IMR-90 (cell line): ENCODE results near the gene LIMCH1. TPM values are rescaled to one million over a fixed set of nuclear protein-coding genes. Genes with fewer than 3 reads are reported as not detected.

Experiments
- ATAC-seq: fragments of 200-7000 bp; cut with Tn5 transposase; 2 replicates; pipeline ENCODE4 v1.9.1; 2020; ENCODE audit warnings: low read depth, mild to moderate bottlenecking, moderate library complexity
- BruUV-seq: library from RNA; stranded (reverse); fragments of 400-500 nt; replicated peaks from 2 replicates; lab custom pipeline; 2021; lab: Mats Ljungman, UMichigan
- CTCF ChIA-PET: fragments of 300-600 bp; formaldehyde crosslinking; extraction: SDS; loops from one replicate; lab custom pipeline; 2021; ENCODE audit warnings: antibody characterized with exemption; lab: Yijun Ruan, JAX
- POLR2A ChIA-PET: fragments of 300-600 bp; sonication (Branson Sonifier 250); formaldehyde crosslinking; loops from one replicate; lab custom pipeline; 2022; ENCODE audit warnings: antibody characterized with exemption; ENCODE audit not compliant: unreplicated experiment; lab: Charles Lee
- DNase-seq: peaks from one replicate; pipeline ENCODE4 v3.0.0; 2013
- H2AFZ ChIP-seq: replicated peaks from 2 replicates; pipeline ENCODE3; 2013; ENCODE audit warnings: low read length, mild to moderate bottlenecking; ENCODE audit not compliant: poor library complexity
- H2AK5ac ChIP-seq: 2 replicates; pipeline ENCODE4 v1.6.1; 2013; ENCODE audit warnings: low read depth, low read length, inconsistent platforms
- H2AK9ac ChIP-seq: replicated peaks from 2 replicates; pipeline ENCODE3; 2013; ENCODE audit warnings: mild to moderate bottlenecking, low read depth, low read length, moderate library complexity; ENCODE audit not compliant: poor library complexity
- H2BK120ac ChIP-seq: 2 replicates; pipeline ENCODE4 v1.6.1; 2013; ENCODE audit warnings: low read depth, low read length, inconsistent platforms
- H2BK15ac ChIP-seq: 3 replicates; pipeline ENCODE4 v1.6.1; 2013; ENCODE audit warnings: low read depth, low read length, inconsistent platforms
- H2BK20ac ChIP-seq: 2 replicates; pipeline ENCODE4 v1.6.1; 2013; ENCODE audit warnings: low read depth, mild to moderate bottlenecking, inconsistent platforms, low read length, moderate library complexity
- H2BK5ac ChIP-seq: 2 replicates; pipeline ENCODE4 v1.6.1; 2013; ENCODE audit warnings: mild to moderate bottlenecking, low read depth, low read length, inconsistent platforms; ENCODE audit not compliant: poor library complexity, severe bottlenecking
- H3K14ac ChIP-seq: replicated peaks from 2 replicates; pipeline ENCODE4 v1.6.1; 2013; ENCODE audit warnings: low read depth, low read length, inconsistent platforms
- H3K18ac ChIP-seq: 2 replicates; pipeline ENCODE4 v1.6.1; 2013; ENCODE audit warnings: low read depth, low read length, control low read depth
- H3K23ac ChIP-seq: 2 replicates; pipeline ENCODE4 v1.6.1; 2013; ENCODE audit warnings: low read depth, low read length, inconsistent platforms
- H3K27ac ChIP-seq: 2 replicates; pipeline ENCODE4 v1.5.1; 2013; ENCODE audit warnings: mild to moderate bottlenecking, control low read depth, low read length; ENCODE audit not compliant: insufficient read depth
- H3K27me3 ChIP-seq: 2 replicates; pipeline ENCODE4 v1.6.1; 2013; ENCODE audit warnings: low read length; ENCODE audit not compliant: control insufficient read depth, insufficient read depth
- H3K36me3 ChIP-seq: 2 replicates; pipeline ENCODE4 v1.6.1; 2013; ENCODE audit warnings: low read length, mixed read lengths; ENCODE audit not compliant: control insufficient read depth, insufficient read depth
- H3K4ac ChIP-seq: 2 replicates; pipeline ENCODE4 v1.6.1; 2013; ENCODE audit warnings: low read depth, low read length, inconsistent platforms
- H3K4me1 ChIP-seq: 2 replicates; pipeline ENCODE4 v1.6.1; 2013; ENCODE audit warnings: low read length, mixed read lengths; ENCODE audit not compliant: control insufficient read depth, insufficient read depth
- H3K4me2 ChIP-seq: 2 replicates; pipeline ENCODE4 v1.6.1; 2013; ENCODE audit warnings: low read depth, mild to moderate bottlenecking, control low read depth, low read length, moderate library complexity
- H3K4me3 ChIP-seq: 2 replicates; pipeline ENCODE4 v1.5.1; 2013; ENCODE audit warnings: low read depth, mild to moderate bottlenecking, control low read depth, low read length, moderate library complexity; ENCODE audit not compliant: insufficient read depth
- H3K56ac ChIP-seq: 2 replicates; pipeline ENCODE4 v1.6.1; 2013; ENCODE audit warnings: low read length, inconsistent platforms; ENCODE audit not compliant: insufficient read depth; ENCODE audit errors: extremely low read depth
- H3K79me1 ChIP-seq, 2 experiments: 2 replicates each; pipeline ENCODE4 v1.6.1; 2013; ENCODE audit warnings: low read length in 2 of 2, inconsistent platforms in 1 of 2, low read depth in 1 of 2
- H3K9ac ChIP-seq: 2 replicates; pipeline ENCODE4 v1.6.1; 2013; ENCODE audit warnings: low read depth, low read length, control low read depth
- H3K9me1 ChIP-seq: 2 replicates; pipeline ENCODE4 v1.6.1; 2013; ENCODE audit warnings: low read length, inconsistent platforms; ENCODE audit not compliant: insufficient read depth
- H3K9me3 ChIP-seq: 2 replicates; pipeline ENCODE4 v1.6.1; 2013; ENCODE audit warnings: low read length; ENCODE audit not compliant: control insufficient read depth, insufficient read depth
- H4K20me1 ChIP-seq: 2 replicates; pipeline ENCODE4 v1.6.1; 2013; ENCODE audit warnings: low read length, inconsistent platforms; ENCODE audit not compliant: insufficient read depth
- H4K5ac ChIP-seq: 2 replicates; pipeline ENCODE4 v1.6.1; 2013; ENCODE audit warnings: mild to moderate bottlenecking, low read depth, low read length, control low read depth
- H4K8ac ChIP-seq, 2 experiments: 2 replicates each; pipeline ENCODE4 v1.6.1; 2013; ENCODE audit warnings: low read depth in 2 of 2, low read length in 2 of 2, control low read depth in 1 of 2, inconsistent platforms in 1 of 2
- H4K91ac ChIP-seq: 2 replicates; pipeline ENCODE4 v1.6.1; 2013; ENCODE audit warnings: low read depth, low read length, inconsistent platforms; ENCODE audit not compliant: insufficient read depth
- CEBPB ChIP-seq: IDR thresholded peaks from 2 replicates; pipeline ENCODE4 v1.6.1; 2012; ENCODE audit warnings: low read depth, low read length, improper control_type of control experiment
- FOS ChIP-seq: fragments of 150-350 bp; IDR thresholded peaks from 2 replicates; pipeline ENCODE4 v1.6.1; 2016; ENCODE audit warnings: low read depth, low read length
- MAFK ChIP-seq: IDR thresholded peaks from 2 replicates; pipeline ENCODE4 v1.6.1; 2012; ENCODE audit warnings: low read depth, low read length, improper control_type of control experiment
- MXI1 ChIP-seq: IDR thresholded peaks from 2 replicates; pipeline ENCODE4 v1.6.1; 2012; ENCODE audit warnings: low read depth, mild to moderate bottlenecking, low read length, moderate library complexity, borderline replicate concordance
- NFE2L2 ChIP-seq: fragments of 150-350 bp; IDR thresholded peaks from 2 replicates; pipeline ENCODE4 v1.6.1; 2016; ENCODE audit warnings: low read depth, mild to moderate bottlenecking, low read length
- POLR2A ChIP-seq: IDR thresholded peaks from 2 replicates; pipeline ENCODE4 v1.6.1; 2012; ENCODE audit warnings: mild to moderate bottlenecking, low read depth, low read length
- RAD21 ChIP-seq: IDR thresholded peaks from 2 replicates; pipeline ENCODE4 v1.6.1; 2012; ENCODE audit warnings: low read length, improper control_type of control experiment
- RCOR1 ChIP-seq: IDR thresholded peaks from 2 replicates; pipeline ENCODE4 v1.6.1; 2012; ENCODE audit warnings: mild to moderate bottlenecking, low read length, improper control_type of control experiment; ENCODE audit not compliant: insufficient replicate concordance
- RFX5 ChIP-seq: IDR thresholded peaks from 2 replicates; pipeline ENCODE4 v1.8.0; 2012; ENCODE audit warnings: low read depth, mild to moderate bottlenecking, low read length, moderate library complexity
- WGBS, 2 experiments: methylation state at CpG; one replicate each; pipeline versions ENCODE4 v1.1.5 to v1.1.7; 2013; ENCODE audit warnings: missing lambda C conversion rate in 2 of 2; ENCODE audit not compliant: insufficient read length in 1 of 2; ENCODE audit errors: extremely low coverage in 2 of 2; 5-methylcytosine and 5-hydroxymethylcytosine counted together
- dilution Hi-C: fragments of 300-500 bp; cut with HindIII; formaldehyde crosslinking; loops from one replicate; pipeline ENCODE4 v1.14.3; 2018; ENCODE audit warnings: low sequenced_read_pairs; ENCODE audit not compliant: unreplicated experiment
- in situ Hi-C: fragments of 300-500 bp; cut with MboI; formaldehyde crosslinking; loops from 3 replicates; pipeline ENCODE4 v1.14.3; 2019; ENCODE audit warnings: low sequenced_read_pairs, inconsistent platforms, mixed read lengths
- intact Hi-C: fragments of 100-400 bp; cut with micrococcal nuclease; formaldehyde crosslinking; loops from 2 replicates; pipeline ENCODE4 v1.10.0; 2022
- polyA plus RNA-seq, 3 experiments: library from polyadenylated mRNA; depleted of rRNA; stranded (reverse); fragments of >200 nt; gene quantifications; 2 replicates each; pipeline ENCODE4 v1.2.3, GENCODE V29; 2012; ENCODE audit warnings: low replicate concordance in 1 of 3
- total RNA-seq: library from RNA; depleted of rRNA; stranded (reverse); fragments of >200 nt; gene quantifications from 2 replicates; pipeline ENCODE4 v1.2.3, GENCODE V29; 2012
- TF ChIP-seq, protein P1 (sequence below): fragments of 150-350 bp; IDR thresholded peaks from 2 replicates; pipeline ENCODE4 v1.6.1; 2017; ENCODE audit warnings: mild to moderate bottlenecking, antibody characterized with exemption, low read length, low read depth
- TF ChIP-seq, protein P2 (sequence below): fragments of 150-350 bp; IDR thresholded peaks from 2 replicates; pipeline ENCODE4 v1.6.1; 2016; ENCODE audit warnings: low read depth, mild to moderate bottlenecking, low read length, moderate library complexity, borderline replicate concordance
- TF ChIP-seq, protein P3 (sequence below): conservative IDR thresholded peaks from 2 replicates; pipeline ENCODE4 v1.5.1; 2012; ENCODE audit warnings: mild to moderate bottlenecking, low read depth, low read length, improper control_type of control experiment

Gene LIMCH1
- total and polyA plus RNA-seq, 2 of the 4 experiments (the other 2 are of a cell fraction): 0.89 to 2.9 TPM

DNA sequence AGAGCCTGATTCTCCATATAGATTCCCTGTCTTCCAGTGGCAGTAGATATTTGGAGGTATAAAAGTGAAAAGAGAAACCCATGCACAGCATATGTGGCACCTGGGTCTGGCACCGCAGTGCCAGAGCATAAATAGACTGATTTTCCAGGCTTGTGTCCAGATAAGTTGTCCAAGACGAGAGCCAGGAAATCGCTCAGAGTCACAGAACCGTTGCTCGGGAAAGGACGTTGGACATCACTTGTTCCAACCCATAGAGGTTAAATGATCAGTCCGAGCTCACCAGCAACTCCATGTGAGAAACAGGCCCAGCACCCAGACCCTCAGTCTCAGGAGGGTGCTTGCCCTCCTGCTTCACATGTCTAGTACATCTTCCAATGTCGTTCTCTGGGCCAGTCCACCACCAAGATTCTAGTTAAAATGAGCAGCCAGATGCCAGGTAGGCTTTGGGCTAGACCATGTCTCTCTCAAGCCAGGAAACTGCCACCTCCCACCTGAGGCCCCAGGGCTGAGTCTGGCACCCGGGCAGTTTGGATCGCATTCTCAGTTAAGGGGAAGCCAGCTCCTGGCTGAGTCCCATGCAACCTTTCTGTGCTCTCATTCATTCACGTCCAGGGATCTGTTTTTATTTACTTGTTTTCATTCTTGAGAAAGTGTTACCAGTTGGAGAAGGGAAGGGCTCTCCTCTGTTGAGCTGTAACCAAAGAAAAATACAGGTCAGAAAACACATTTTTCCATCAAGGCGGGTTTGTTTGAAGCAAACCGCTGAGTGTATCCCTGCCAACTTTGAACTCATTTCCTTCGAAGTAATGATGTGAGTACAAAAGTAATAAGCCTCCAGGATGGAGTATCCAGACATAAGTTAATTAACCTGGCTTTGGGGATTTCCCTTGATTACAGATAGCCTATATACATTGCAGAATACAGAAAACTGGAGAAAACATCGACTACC, 118.9 kb downstream of the LIMCH1 start (continued):
- TF ChIP-seq RCOR1: no peak
- no peak for TF ChIP-seq POLR2A
- TF ChIP-seq CEBPB: no peak

DNA sequence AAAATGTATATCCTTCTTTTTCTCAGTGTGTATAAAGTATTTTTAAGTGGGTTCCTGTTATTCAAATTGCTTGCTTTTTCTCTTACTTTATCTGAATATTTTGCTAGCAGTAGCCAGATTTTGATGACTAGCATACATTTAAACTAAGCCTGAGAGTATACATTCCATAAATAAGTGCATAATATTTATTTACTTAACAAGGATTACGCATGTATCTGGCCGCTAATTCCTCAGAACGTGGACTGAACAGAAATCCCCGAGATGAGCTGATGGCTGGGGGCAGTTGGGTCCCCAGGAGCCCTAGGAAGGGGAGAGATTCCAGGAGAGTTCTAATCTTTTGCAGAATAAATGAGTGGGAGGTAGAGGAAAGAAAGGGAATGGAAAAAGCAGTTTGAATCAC, 119.6 kb downstream of the LIMCH1 start:
- Histone ChIP-seq H2AK9ac (no peak overlapping the region), H4K5ac (no peak overlapping the region), H2AFZ (no peak overlapping the region), H2AK5ac (no peak overlapping the region), H2BK5ac (no peak overlapping the region), H3K79me1 (no peaks in the 10 kb centered on the region), H3K9me3 (no peaks in the 10 kb centered on the region), H3K23ac (no peak overlapping the region), H3K9me1 (no peaks in the 10 kb centered on the region), H3K27me3 (peaks cover 9% of the 10 kb centered on the region), H2BK15ac (no peak overlapping the region), H3K9ac (no peak overlapping the region), H3K36me3 (no peaks in the 10 kb centered on the region), H2BK20ac (no peak overlapping the region), H4K91ac (no peak overlapping the region), H3K4me3 (no peak overlapping the region), H4K8ac (no peak overlapping the region), H3K4me1 (peaks cover 6% of the 10 kb centered on the region), H3K4me2 (no peak overlapping the region), H4K20me1 (no peaks in the 10 kb centered on the region), H3K18ac (no peak overlapping the region), H3K4ac (no peak overlapping the region), H3K14ac (no peak overlapping the region), H2BK120ac (no peak overlapping the region), H3K56ac (no peak overlapping the region), H3K27ac (no peak overlapping the region)
- ATAC-seq: peak; percentile 50
- CTCF ChIA-PET: no interaction called here
- POLR2A ChIA-PET: no interaction called here
- peak; percentile 30 for DNase-seq
- no CpG with 5 or more reads among the region's 4 CpGs for WGBS, 2 experiments
- intact Hi-C loops (no loop called here), dilution Hi-C loops (no loop called here), in situ Hi-C loops (loop anchor here (25.0 kb wide), 1 partner anchor 745 kb away; no protein-coding TSS in a partner anchor)
- BruUV-seq: no TSS peak
- TF ChIP-seq MXI1 (no peak), RAD21 (no peak), RCOR1 (no peak), MAFK (no peak), NFE2L2 (no peak), FOS (no peak), RFX5 (no peak)
- TF ChIP-seq, protein P1, sequence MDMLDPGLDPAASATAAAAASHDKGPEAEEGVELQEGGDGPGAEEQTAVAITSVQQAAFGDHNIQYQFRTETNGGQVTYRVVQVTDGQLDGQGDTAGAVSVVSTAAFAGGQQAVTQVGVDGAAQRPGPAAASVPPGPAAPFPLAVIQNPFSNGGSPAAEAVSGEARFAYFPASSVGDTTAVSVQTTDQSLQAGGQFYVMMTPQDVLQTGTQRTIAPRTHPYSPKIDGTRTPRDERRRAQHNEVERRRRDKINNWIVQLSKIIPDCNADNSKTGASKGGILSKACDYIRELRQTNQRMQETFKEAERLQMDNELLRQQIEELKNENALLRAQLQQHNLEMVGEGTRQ: no peak
- TF ChIP-seq, protein P2, sequence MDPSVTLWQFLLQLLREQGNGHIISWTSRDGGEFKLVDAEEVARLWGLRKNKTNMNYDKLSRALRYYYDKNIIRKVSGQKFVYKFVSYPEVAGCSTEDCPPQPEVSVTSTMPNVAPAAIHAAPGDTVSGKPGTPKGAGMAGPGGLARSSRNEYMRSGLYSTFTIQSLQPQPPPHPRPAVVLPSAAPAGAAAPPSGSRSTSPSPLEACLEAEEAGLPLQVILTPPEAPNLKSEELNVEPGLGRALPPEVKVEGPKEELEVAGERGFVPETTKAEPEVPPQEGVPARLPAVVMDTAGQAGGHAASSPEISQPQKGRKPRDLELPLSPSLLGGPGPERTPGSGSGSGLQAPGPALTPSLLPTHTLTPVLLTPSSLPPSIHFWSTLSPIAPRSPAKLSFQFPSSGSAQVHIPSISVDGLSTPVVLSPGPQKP: no peak
- TF ChIP-seq, protein P3, sequence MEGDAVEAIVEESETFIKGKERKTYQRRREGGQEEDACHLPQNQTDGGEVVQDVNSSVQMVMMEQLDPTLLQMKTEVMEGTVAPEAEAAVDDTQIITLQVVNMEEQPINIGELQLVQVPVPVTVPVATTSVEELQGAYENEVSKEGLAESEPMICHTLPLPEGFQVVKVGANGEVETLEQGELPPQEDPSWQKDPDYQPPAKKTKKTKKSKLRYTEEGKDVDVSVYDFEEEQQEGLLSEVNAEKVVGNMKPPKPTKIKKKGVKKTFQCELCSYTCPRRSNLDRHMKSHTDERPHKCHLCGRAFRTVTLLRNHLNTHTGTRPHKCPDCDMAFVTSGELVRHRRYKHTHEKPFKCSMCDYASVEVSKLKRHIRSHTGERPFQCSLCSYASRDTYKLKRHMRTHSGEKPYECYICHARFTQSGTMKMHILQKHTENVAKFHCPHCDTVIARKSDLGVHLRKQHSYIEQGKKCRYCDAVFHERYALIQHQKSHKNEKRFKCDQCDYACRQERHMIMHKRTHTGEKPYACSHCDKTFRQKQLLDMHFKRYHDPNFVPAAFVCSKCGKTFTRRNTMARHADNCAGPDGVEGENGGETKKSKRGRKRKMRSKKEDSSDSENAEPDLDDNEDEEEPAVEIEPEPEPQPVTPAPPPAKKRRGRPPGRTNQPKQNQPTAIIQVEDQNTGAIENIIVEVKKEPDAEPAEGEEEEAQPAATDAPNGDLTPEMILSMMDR: no peak
